ENCODE results near the gene LY6G5C. TPM values are rescaled to one million over a fixed set of nuclear protein-coding genes. Genes with fewer than 3 reads are reported as not detected.

The LY6G5C gene
- total and polyA plus RNA-seq, 2 of the 13 experiments (the other 11 are each of a cell fraction or from before 2014, with no cell fraction given): 0.33 to 0.55 TPM

DNA sequence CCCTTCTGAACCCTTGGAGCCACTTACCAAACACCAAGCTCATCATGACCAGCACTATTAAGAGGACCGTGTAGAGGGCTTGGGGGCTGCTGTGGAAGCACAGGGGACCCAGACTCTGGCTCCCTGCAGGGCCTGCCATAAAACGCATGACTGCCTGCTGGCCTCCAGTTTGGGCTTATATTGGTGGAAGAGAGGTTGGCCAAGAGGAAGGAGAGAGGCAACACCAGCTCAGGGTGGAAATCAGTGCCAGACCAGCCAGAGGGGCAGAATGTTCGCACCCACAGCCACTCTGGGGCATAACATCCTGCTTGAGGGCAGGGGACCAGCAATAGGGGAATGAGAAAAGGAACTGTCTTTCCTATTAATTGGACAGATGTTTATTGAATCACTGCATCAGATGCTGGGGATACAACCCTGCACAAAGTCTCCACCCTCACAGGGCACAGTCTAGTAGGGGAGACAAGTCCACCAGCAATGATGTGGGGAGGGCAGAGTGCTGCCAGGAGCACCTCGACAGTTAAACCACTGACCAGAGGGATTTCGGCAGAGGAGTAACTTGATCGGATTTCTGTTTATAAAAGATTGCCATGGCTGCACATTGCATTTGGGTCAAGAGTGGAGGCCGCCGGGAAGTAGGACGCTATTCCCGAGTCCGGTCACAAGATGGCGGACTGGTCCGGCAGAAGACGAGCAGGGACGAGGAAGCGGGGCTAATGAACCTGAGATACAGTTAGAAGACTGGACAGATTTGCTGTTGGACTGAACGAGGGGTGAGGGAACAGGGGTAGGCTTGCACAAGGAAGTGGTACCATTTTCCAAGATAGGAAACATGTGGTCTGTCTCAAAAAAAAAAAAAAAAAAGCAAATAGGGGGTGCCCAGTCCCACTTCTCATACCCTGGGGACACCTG lies at the start of gene LY6G5C (continued):
- TF ChIP-seq, protein P1, sequence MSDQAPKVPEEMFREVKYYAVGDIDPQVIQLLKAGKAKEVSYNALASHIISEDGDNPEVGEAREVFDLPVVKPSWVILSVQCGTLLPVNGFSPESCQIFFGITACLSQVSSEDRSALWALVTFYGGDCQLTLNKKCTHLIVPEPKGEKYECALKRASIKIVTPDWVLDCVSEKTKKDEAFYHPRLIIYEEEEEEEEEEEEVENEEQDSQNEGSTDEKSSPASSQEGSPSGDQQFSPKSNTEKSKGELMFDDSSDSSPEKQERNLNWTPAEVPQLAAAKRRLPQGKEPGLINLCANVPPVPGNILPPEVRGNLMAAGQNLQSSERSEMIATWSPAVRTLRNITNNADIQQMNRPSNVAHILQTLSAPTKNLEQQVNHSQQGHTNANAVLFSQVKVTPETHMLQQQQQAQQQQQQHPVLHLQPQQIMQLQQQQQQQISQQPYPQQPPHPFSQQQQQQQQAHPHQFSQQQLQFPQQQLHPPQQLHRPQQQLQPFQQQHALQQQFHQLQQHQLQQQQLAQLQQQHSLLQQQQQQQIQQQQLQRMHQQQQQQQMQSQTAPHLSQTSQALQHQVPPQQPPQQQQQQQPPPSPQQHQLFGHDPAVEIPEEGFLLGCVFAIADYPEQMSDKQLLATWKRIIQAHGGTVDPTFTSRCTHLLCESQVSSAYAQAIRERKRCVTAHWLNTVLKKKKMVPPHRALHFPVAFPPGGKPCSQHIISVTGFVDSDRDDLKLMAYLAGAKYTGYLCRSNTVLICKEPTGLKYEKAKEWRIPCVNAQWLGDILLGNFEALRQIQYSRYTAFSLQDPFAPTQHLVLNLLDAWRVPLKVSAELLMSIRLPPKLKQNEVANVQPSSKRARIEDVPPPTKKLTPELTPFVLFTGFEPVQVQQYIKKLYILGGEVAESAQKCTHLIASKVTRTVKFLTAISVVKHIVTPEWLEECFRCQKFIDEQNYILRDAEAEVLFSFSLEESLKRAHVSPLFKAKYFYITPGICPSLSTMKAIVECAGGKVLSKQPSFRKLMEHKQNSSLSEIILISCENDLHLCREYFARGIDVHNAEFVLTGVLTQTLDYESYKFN (CRISPR knock-in tag; conservative IDR thresholded peaks at IDR 0.05): no peak
- TF ChIP-seq NR1H2 (CRISPR knock-in tag; IDR thresholded peaks at IDR 0.05; ENCODE audit: borderline replicate concordance, low read depth) (no peak), ZNF709 (CRISPR knock-in tag; IDR thresholded peaks at IDR 0.05) (no peak), ZNF224 (CRISPR knock-in tag; IDR thresholded peaks at IDR 0.05) (no peak), TBX2 (CRISPR knock-in tag; IDR thresholded peaks at IDR 0.05; ENCODE audit: borderline replicate concordance) (no peak), ZNF567 (CRISPR knock-in tag; IDR thresholded peaks at IDR 0.05; ENCODE audit: borderline replicate concordance) (no peak), ZNF558 (CRISPR knock-in tag; IDR thresholded peaks at IDR 0.05; ENCODE audit: borderline replicate concordance) (no peak), HDAC1 (CRISPR knock-in tag; IDR thresholded peaks at IDR 0.05) (no peak), IRF2 (CRISPR knock-in tag; IDR thresholded peaks at IDR 0.05) (peak; percentile 67; the same call in 1 of the 2 replicates), FOSL2 (CRISPR knock-in tag; IDR thresholded peaks at IDR 0.05) (peak; percentile 30; the same call in 1 of the 2 replicates), ARHGAP35 (CRISPR knock-in tag; IDR thresholded peaks at IDR 0.05; ENCODE audit: borderline replicate concordance) (no peak), ZNF337 (CRISPR knock-in tag; IDR thresholded peaks at IDR 0.05; ENCODE audit: borderline replicate concordance, low read depth) (no peak), ZNF891 (CRISPR knock-in tag; IDR thresholded peaks at IDR 0.05) (0 out of 2 replicates have a peak, but pooled peaks have one; percentile 24), TGIF2 (CRISPR knock-in tag; IDR thresholded peaks at IDR 0.05) (0 out of 2 replicates have a peak, but pooled peaks have one; percentile 25)
- TF ChIP-seq, protein P2, sequence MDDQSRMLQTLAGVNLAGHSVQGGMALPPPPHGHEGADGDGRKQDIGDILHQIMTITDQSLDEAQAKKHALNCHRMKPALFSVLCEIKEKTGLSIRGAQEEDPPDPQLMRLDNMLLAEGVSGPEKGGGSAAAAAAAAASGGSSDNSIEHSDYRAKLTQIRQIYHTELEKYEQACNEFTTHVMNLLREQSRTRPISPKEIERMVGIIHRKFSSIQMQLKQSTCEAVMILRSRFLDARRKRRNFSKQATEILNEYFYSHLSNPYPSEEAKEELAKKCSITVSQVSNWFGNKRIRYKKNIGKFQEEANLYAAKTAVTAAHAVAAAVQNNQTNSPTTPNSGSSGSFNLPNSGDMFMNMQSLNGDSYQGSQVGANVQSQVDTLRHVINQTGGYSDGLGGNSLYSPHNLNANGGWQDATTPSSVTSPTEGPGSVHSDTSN (CRISPR knock-in tag; IDR thresholded peaks at IDR 0.05; ENCODE audit: borderline replicate concordance): no peak
- TF ChIP-seq, protein P3, sequence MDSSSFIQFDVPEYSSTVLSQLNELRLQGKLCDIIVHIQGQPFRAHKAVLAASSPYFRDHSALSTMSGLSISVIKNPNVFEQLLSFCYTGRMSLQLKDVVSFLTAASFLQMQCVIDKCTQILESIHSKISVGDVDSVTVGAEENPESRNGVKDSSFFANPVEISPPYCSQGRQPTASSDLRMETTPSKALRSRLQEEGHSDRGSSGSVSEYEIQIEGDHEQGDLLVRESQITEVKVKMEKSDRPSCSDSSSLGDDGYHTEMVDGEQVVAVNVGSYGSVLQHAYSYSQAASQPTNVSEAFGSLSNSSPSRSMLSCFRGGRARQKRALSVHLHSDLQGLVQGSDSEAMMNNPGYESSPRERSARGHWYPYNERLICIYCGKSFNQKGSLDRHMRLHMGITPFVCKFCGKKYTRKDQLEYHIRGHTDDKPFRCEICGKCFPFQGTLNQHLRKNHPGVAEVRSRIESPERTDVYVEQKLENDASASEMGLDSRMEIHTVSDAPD (CRISPR knock-in tag; IDR thresholded peaks at IDR 0.05): no peak
- TF ChIP-seq, protein P4, sequence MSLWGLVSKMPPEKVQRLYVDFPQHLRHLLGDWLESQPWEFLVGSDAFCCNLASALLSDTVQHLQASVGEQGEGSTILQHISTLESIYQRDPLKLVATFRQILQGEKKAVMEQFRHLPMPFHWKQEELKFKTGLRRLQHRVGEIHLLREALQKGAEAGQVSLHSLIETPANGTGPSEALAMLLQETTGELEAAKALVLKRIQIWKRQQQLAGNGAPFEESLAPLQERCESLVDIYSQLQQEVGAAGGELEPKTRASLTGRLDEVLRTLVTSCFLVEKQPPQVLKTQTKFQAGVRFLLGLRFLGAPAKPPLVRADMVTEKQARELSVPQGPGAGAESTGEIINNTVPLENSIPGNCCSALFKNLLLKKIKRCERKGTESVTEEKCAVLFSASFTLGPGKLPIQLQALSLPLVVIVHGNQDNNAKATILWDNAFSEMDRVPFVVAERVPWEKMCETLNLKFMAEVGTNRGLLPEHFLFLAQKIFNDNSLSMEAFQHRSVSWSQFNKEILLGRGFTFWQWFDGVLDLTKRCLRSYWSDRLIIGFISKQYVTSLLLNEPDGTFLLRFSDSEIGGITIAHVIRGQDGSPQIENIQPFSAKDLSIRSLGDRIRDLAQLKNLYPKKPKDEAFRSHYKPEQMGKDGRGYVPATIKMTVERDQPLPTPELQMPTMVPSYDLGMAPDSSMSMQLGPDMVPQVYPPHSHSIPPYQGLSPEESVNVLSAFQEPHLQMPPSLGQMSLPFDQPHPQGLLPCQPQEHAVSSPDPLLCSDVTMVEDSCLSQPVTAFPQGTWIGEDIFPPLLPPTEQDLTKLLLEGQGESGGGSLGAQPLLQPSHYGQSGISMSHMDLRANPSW (CRISPR knock-in tag; IDR thresholded peaks at IDR 0.05; ENCODE audit: borderline replicate concordance): no peak
